AG09319 (cell line): ENCODE data around the gene S100A13.

Source experiments
- DNase-seq: peaks from one replicate; pipeline ENCODE4 v3.0.0-alpha.2; 2010; ENCODE audit warnings: low read depth; ENCODE audit errors: extremely low read depth
- TF ChIP-seq, protein P1 (sequence below): IDR thresholded peaks from 2 replicates; pipeline ENCODE4 v1.5.1; 2011; ENCODE audit warnings: low read depth, mild to moderate bottlenecking, inconsistent platforms, low read length, moderate library complexity

S100A13 gene

DNA sequence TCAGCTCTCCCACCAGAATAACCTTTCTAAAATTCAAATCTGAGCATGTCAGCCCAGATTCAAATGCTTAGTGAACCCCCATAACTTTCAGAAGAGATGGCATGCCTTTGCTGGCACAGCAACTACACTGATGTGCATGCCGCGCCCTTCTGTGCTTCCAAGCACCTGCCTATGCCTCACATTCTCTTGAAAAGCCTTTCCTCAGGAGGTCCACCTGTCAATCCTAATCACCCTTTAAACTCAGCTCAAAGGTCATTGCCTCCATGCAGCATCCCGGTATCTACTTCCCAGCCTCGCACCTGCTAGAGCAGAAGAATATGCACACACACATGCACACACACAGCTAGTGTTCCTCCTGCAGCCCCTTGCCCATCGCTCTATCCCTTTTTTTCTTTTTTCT lies 56.4 kb downstream of the S100A13 start:
- DNase-seq = no peak

DNA sequence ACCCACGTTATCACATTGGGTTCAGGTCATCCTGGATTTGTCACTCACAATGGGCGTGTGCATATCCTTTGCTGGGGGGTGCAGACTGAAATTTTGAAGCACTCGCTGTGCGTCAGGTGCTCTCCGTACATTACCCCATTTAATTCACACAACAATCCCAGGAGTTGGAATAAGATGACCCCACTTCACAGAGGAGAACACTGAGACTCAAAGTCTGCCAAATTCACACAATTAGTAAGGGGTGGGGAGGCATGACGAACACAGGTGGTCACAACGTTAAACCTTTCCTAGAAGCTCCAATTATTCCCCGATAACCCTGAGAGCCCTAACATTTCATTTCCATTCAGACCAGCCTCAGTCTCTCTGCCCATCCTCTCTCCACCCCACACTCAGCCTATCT lies 57.8 kb downstream of the S100A13 start:
- TF ChIP-seq, protein P1, sequence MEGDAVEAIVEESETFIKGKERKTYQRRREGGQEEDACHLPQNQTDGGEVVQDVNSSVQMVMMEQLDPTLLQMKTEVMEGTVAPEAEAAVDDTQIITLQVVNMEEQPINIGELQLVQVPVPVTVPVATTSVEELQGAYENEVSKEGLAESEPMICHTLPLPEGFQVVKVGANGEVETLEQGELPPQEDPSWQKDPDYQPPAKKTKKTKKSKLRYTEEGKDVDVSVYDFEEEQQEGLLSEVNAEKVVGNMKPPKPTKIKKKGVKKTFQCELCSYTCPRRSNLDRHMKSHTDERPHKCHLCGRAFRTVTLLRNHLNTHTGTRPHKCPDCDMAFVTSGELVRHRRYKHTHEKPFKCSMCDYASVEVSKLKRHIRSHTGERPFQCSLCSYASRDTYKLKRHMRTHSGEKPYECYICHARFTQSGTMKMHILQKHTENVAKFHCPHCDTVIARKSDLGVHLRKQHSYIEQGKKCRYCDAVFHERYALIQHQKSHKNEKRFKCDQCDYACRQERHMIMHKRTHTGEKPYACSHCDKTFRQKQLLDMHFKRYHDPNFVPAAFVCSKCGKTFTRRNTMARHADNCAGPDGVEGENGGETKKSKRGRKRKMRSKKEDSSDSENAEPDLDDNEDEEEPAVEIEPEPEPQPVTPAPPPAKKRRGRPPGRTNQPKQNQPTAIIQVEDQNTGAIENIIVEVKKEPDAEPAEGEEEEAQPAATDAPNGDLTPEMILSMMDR = no peak

More for the DNA sequence above, 56.4 kb downstream of the S100A13 start:
- TF ChIP-seq, protein P1 = no peak

More for the DNA sequence above, 57.8 kb downstream of the S100A13 start:
- DNase-seq = no peak
